ENCODE results near the gene GATA6. TPM values are rescaled to one million over a fixed set of nuclear protein-coding genes. Genes with fewer than 3 reads are reported as not detected.

GATA6 gene
- total RNA-seq, 1 donor from 2014 or later, result not detected

GRCh38 chr18:22203536-22204213, 34.3 kb downstream of the GATA6 start:
- no peak overlapping the region for H3K27ac Mint-ChIP-seq (ENCODE audit: unreplicated experiment)
- H3K27me3 Mint-ChIP-seq (ENCODE audit: low read depth), result peaks cover 20% of the 10 kb centered on the region
- TF ChIP-seq CTCF (conservative IDR thresholded peaks at IDR 0.05), result no peak
- H3K4me1 Mint-ChIP-seq, result peaks cover 7% of the 10 kb centered on the region
- H3K4me3 Mint-ChIP-seq, result no peak overlapping the region
- DNase-seq (ENCODE audit: low read depth, low spot score), result no peak
- H3K36me3 Mint-ChIP-seq (ENCODE audit: low read depth), result no peaks in the 10 kb centered on the region
- H3K9me3 Mint-ChIP-seq, result no peaks in the 10 kb centered on the region

- Mint-ChIP-seq H3K27me3 (ENCODE audit: low read depth) (peaks cover 15% of the 10 kb centered on the region), H3K27ac (ENCODE audit: unreplicated experiment) (no peak overlapping the region), H3K9me3 (no peaks in the 10 kb centered on the region), H3K4me3 (no peak overlapping the region), H3K4me1 (peaks cover 7% of the 10 kb centered on the region), H3K36me3 (ENCODE audit: low read depth) (no peaks in the 10 kb centered on the region)
- no peak for TF ChIP-seq CTCF (conservative IDR thresholded peaks at IDR 0.05)
- no peak for DNase-seq (ENCODE audit: low read depth, low spot score)
Observed at GRCh38 chr18:22204214-22204536, 34.8 kb downstream of the GATA6 start.

GRCh38 chr18:22204996-22205395, 35.6 kb downstream of the GATA6 start:
- no peak for TF ChIP-seq CTCF (conservative IDR thresholded peaks at IDR 0.05)
- Mint-ChIP-seq H3K27me3 (ENCODE audit: low read depth) (peaks cover 14% of the 10 kb centered on the region), H3K4me3 (no peak overlapping the region), H3K36me3 (ENCODE audit: low read depth) (no peaks in the 10 kb centered on the region), H3K9me3 (no peaks in the 10 kb centered on the region), H3K27ac (ENCODE audit: unreplicated experiment) (no peak overlapping the region), H3K4me1 (peaks cover 7% of the 10 kb centered on the region)
- DNase-seq (ENCODE audit: low read depth, low spot score), result no peak

- H3K27ac Mint-ChIP-seq (ENCODE audit: unreplicated experiment), result no peak overlapping the region
- peaks cover 14% of the 10 kb centered on the region for H3K27me3 Mint-ChIP-seq (ENCODE audit: low read depth)
- no peaks in the 10 kb centered on the region for H3K9me3 Mint-ChIP-seq
- H3K4me3 Mint-ChIP-seq, result no peak overlapping the region
- H3K4me1 Mint-ChIP-seq, result peaks cover 7% of the 10 kb centered on the region
- TF ChIP-seq CTCF (conservative IDR thresholded peaks at IDR 0.05), result no peak
- H3K36me3 Mint-ChIP-seq (ENCODE audit: low read depth), result no peaks in the 10 kb centered on the region
- no peak for DNase-seq (ENCODE audit: low read depth, low spot score)
Observed at GRCh38 chr18:22207021-22207758, 37.8 kb downstream of the GATA6 start.

GRCh38 chr18:22210311-22210754, 40.9 kb downstream of the GATA6 start:
- Mint-ChIP-seq H3K36me3 (ENCODE audit: low read depth) (no peaks in the 10 kb centered on the region), H3K27ac (ENCODE audit: unreplicated experiment) (no peak overlapping the region), H3K4me3 (no peak overlapping the region), H3K4me1 (no peaks in the 10 kb centered on the region), H3K9me3 (no peaks in the 10 kb centered on the region), H3K27me3 (ENCODE audit: low read depth) (peaks cover 13% of the 10 kb centered on the region)
- no peak for DNase-seq (ENCODE audit: low read depth, low spot score)
- no peak for TF ChIP-seq CTCF (conservative IDR thresholded peaks at IDR 0.05)

All from neural crest cell (in vitro differentiated cells).